GM12864 (cell line): ENCODE measurements around the gene DOCK2.

ENCODE experiments used
- DNase-seq: peaks from one replicate; pipeline ENCODE4 v3.0.0-alpha.2; 2011; ENCODE audit warnings: low read depth
- H3K4me3 ChIP-seq: 2 replicates; pipeline ENCODE4 v1.5.1; 2011; ENCODE audit warnings: mild to moderate bottlenecking, low read depth, low read length, control low read depth
- TF ChIP-seq, protein P1 (sequence below): IDR thresholded peaks from 2 replicates; pipeline ENCODE4 v1.5.1; 2011; ENCODE audit warnings: low read depth, mild to moderate bottlenecking, moderate library complexity, low read length, control low read depth, inconsistent platforms; ENCODE audit errors: missing control alignments

DOCK2 gene

DNA sequence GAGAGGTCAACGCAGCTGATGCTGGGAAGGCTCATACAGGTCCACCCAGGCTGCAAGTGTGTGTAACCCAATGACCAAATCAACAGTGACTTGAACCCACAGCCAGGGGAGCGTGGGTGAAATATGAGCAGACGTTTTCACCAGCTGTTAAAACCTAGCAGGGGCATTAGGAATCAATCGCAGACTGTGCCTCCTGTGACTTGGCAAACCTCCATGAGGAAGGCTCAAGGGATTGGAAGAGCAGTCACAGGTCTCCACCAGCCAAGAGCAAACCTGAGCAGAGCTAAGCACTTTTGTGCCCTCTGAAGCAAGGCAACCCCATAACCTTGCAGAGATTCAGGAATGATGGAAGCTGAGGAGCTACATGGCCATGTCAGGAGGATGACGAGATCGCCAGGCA, 317.7 kb downstream of the DOCK2 start:
- no peak for DNase-seq
- H3K4me3 ChIP-seq: no peak overlapping the region
- TF ChIP-seq, protein P1, sequence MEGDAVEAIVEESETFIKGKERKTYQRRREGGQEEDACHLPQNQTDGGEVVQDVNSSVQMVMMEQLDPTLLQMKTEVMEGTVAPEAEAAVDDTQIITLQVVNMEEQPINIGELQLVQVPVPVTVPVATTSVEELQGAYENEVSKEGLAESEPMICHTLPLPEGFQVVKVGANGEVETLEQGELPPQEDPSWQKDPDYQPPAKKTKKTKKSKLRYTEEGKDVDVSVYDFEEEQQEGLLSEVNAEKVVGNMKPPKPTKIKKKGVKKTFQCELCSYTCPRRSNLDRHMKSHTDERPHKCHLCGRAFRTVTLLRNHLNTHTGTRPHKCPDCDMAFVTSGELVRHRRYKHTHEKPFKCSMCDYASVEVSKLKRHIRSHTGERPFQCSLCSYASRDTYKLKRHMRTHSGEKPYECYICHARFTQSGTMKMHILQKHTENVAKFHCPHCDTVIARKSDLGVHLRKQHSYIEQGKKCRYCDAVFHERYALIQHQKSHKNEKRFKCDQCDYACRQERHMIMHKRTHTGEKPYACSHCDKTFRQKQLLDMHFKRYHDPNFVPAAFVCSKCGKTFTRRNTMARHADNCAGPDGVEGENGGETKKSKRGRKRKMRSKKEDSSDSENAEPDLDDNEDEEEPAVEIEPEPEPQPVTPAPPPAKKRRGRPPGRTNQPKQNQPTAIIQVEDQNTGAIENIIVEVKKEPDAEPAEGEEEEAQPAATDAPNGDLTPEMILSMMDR: no peak

DNA sequence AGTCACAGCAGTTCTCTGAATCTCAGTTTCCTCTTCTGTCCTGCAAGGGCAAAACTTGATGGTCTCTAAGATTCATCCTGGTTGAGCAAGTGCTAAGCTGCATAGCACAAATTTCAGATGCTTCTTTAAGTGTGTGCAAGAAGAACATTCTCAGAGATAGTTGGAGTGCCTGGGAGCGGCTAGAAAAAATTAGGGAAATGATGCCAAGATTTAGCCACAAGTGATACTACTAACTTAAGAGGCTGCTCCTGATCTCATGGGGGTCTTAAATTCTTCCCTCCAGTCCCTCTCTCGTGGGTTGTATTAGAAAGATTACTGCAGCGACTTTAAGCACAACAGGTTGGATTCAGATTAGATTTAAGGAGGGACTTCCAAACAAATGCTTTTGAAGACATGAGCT, 319.1 kb downstream of the DOCK2 start:
- DNase-seq: no peak
- TF ChIP-seq, protein P1: no peak

DNA sequence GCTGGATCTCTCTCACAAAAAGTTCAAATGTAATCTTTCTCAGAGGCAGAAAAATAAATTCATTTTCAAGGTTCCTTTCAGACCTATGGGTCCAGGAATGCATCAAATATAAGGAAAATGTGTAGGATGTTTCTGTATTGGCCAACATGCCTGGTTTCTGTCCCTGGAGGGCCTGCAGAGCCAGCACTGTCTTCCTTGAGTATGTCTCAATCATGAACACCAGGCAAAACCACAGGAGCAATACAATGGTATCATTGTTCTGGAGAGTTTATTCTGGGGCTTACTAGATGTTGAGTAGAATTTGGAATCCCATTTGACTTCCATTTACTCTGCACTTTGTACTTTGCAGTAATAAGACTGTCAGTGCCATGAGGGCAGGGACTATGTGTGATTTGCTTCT, 319.7 kb downstream of the DOCK2 start:
- H3K4me3 ChIP-seq: no peak overlapping the region
- DNase-seq: no peak
- TF ChIP-seq, protein P1: no peak

More for the DNA sequence above, 319.1 kb downstream of the DOCK2 start:
- no peak overlapping the region for H3K4me3 ChIP-seq

DNA sequence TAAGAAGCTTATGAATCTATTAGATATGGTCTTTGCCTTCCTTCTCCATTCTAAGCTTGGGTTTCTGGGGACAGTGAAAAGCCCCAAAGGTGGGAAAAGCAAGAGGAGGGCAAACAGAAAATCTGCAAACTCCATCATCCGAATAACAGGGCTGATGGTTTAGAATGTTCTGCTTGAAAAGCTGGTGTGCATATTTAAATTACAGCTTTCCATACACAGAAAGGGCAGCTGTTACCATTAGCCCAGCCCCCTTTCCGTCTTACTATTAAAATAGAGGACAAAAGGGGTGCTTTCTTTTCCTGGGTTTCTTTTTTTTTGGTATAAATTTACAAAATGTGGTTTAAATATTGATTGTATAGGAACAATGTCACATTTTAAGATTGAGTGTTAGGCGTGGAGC, 321.2 kb downstream of the DOCK2 start:
- DNase-seq: no peak
- no peak overlapping the region for H3K4me3 ChIP-seq
- TF ChIP-seq, protein P1: no peak

DNA sequence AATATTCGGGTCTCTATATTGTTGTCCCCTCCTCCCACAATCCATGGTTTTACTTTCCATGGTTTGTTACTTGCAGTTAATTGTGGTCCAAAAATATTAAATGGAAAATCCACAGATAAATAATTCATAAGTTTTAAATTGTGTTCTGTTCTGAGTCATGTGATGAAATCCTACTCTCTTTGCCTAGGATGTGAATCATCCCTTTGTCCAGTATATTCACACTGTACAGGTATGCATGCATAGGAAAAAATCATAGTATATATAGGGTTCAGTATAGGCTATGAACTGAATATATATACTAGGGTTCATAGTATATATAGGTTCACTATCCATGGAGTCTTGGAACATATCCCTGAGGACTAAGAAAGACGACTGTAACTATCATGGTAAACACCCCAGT, 323.6 kb downstream of the DOCK2 start:
- DNase-seq: no peak
- TF ChIP-seq, protein P1: no peak

DNA sequence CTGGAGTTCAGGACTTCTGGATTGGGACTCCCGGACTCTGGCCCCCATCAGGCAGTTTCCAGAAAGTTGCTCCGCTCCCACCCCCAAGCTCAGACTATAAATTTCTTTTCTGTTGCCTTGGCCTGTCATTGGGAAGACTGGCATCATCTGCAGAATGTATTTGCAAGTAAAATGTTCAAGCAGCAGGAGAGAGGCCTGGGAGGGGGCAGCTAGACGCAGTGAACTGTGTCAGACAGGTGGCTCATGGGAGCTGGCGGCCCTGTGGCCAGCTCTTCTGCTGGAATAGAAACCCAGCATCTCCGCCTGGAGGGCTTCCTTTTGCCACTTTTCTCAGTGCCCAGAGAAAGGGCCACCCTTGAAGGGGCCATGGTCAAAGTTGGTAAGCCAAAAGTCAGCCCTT, 327.2 kb downstream of the DOCK2 start:
- TF ChIP-seq, protein P1: no peak
- no peak for DNase-seq
- H3K4me3 ChIP-seq: no peak overlapping the region

More for the DNA sequence above, 323.6 kb downstream of the DOCK2 start:
- H3K4me3 ChIP-seq: no peak overlapping the region

DNA sequence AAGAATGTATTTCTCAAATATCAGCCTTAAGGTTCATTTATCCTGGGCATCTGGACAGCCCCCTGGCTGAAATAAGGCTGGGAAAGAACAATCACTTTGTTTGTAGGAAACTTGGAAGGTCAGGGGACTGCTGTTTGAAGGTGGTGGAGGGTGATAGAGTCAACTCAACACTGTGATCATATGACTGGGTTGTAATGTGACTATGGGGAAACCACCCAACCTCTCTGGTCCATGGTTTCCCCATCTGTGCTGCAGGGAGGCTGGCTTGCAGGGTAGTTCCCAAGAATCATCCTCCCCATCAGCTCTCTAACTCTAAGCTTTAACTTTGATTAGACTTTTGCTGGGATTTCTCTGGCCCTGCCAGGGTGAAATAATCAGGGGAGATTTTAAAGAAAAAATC, 333.3 kb downstream of the DOCK2 start:
- no peak overlapping the region for H3K4me3 ChIP-seq
- no peak for DNase-seq
- TF ChIP-seq, protein P1: no peak
